GM18870 (cell line): ENCODE data around the gene TMEM51.

ENCODE experiments used
- ATAC-seq: cut with Tn5 transposase; IDR thresholded peaks from one replicate; pipeline ENCODE4 v1.9.1; 2021; ENCODE audit warnings: moderate library complexity; ENCODE audit not compliant: unreplicated experiment

Gene TMEM51

GRCh38 chr1:15212954-15213291 lies 59.4 kb downstream of the TMEM51 start:
- ATAC-seq: no peak

- ATAC-seq: no peak
Observed at GRCh38 chr1:15213341-15213821, 59.8 kb downstream of the TMEM51 start.

- no peak for ATAC-seq
Observed at GRCh38 chr1:15214527-15214926, 61.0 kb downstream of the TMEM51 start.

GRCh38 chr1:15215116-15215515 lies 61.6 kb downstream of the TMEM51 start:
- no peak for ATAC-seq

GRCh38 chr1:15217654-15218053 lies 64.1 kb downstream of the TMEM51 start:
- ATAC-seq: no peak

- no peak for ATAC-seq
Observed at GRCh38 chr1:15218287-15219279, 65.0 kb downstream of the TMEM51 start.

GRCh38 chr1:15219280-15220023 lies 65.9 kb downstream of the TMEM51 start:
- no peak for ATAC-seq

- no peak for ATAC-seq
Observed at GRCh38 chr1:15220024-15220392, 66.5 kb downstream of the TMEM51 start.

- ATAC-seq: no peak
Observed at GRCh38 chr1:15220825-15221431, 67.4 kb downstream of the TMEM51 start.

GRCh38 chr1:15222653-15223303 lies 69.2 kb downstream of the TMEM51 start:
- ATAC-seq: no peak

- ATAC-seq: no peak
Observed at GRCh38 chr1:15224259-15224869, 70.8 kb downstream of the TMEM51 start.

GRCh38 chr1:15224974-15225373 lies 71.4 kb downstream of the TMEM51 start:
- no peak for ATAC-seq

- ATAC-seq: no peak
Observed at GRCh38 chr1:15225461-15225860, 71.9 kb downstream of the TMEM51 start.

- ATAC-seq: no peak
Observed at GRCh38 chr1:15226388-15227255, 73.1 kb downstream of the TMEM51 start.

GRCh38 chr1:15229707-15230131 lies 76.2 kb downstream of the TMEM51 start:
- ATAC-seq: no peak

- ATAC-seq: no peak
Observed at GRCh38 chr1:15231714-15232201, 78.2 kb downstream of the TMEM51 start.

GRCh38 chr1:15233689-15234088 lies 80.1 kb downstream of the TMEM51 start:
- no peak for ATAC-seq

- no peak for ATAC-seq
Observed at GRCh38 chr1:15236321-15236721, 82.8 kb downstream of the TMEM51 start.

GRCh38 chr1:15236746-15237145 lies 83.2 kb downstream of the TMEM51 start:
- ATAC-seq: no peak
